ENCODE results near the gene ELMO1. TPM values are rescaled to one million over a fixed set of nuclear protein-coding genes. Genes with fewer than 3 reads are reported as not detected.

ELMO1 gene
- total RNA-seq, 1 experiment from 2014 or later: not detected

- Histone ChIP-seq H3K9ac (ENCODE audit: low read length) (no peak overlapping the region), H3K27me3 (ENCODE audit: low read length) (peaks cover 53% of the 10 kb centered on the region), H3K9me3 (ENCODE audit: low read length) (no peaks in the 10 kb centered on the region), H3K36me3 (ENCODE audit: low read depth, low read length) (no peaks in the 10 kb centered on the region), H3K4me2 (ENCODE audit: low read length) (no peak overlapping the region), H3K4me1 (ENCODE audit: insufficient read depth, low read length) (no peaks in the 10 kb centered on the region), H3K4me3 (ENCODE audit: low read length) (no peak overlapping the region), H2AFZ (ENCODE audit: low read length) (no peak overlapping the region), H3K27ac (ENCODE audit: low read length) (no peak overlapping the region), H3K79me2 (ENCODE audit: low read length) (no peaks in the 10 kb centered on the region), H4K20me1 (ENCODE audit: low read length) (no peaks in the 10 kb centered on the region), H3F3A (ENCODE audit: low read length, unreplicated experiment) (no peaks in the 10 kb centered on the region), H3K9me2 (replicated peaks; ENCODE audit: low read length) (no peaks in the 10 kb centered on the region)
- no TSS peak for BruUV-seq (replicated peaks)
- TF ChIP-seq EZH2 (IDR thresholded peaks at IDR 0.05; ENCODE audit: low read length, unreplicated experiment): no peak
- no peak for TF ChIP-seq EZH2phosphoT487 (IDR thresholded peaks at IDR 0.05; ENCODE audit: borderline replicate concordance, low read length)
- no peak for TF ChIP-seq CTCF (conservative IDR thresholded peaks at IDR 0.05; ENCODE audit: low read depth, low read length)
- ATAC-seq: no peak
- no peak for DNase-seq
- intact Hi-C loops (cut with micrococcal nuclease): no loop called here
- ChIA-PET CTCF (no interaction called here), POLR2A (ENCODE audit: unreplicated experiment) (no interaction called here)
Observed at GRCh38 chr7:36999626-37000485, 448.8 kb downstream of the ELMO1 start.

GRCh38 chr7:36995776-36996175 is 452.9 kb downstream of the ELMO1 start:
- no peak for ATAC-seq
- intact Hi-C loops (cut with micrococcal nuclease): no loop called here
- Histone ChIP-seq H3K9ac (ENCODE audit: low read length) (no peak overlapping the region), H3K9me2 (replicated peaks; ENCODE audit: low read length) (no peaks in the 10 kb centered on the region), H3K9me3 (ENCODE audit: low read length) (no peaks in the 10 kb centered on the region), H3K4me1 (ENCODE audit: insufficient read depth, low read length) (no peaks in the 10 kb centered on the region), H4K20me1 (ENCODE audit: low read length) (no peaks in the 10 kb centered on the region), H3K27ac (ENCODE audit: low read length) (no peak overlapping the region), H3F3A (ENCODE audit: low read length, unreplicated experiment) (no peaks in the 10 kb centered on the region), H3K27me3 (ENCODE audit: low read length) (peaks cover 22% of the 10 kb centered on the region), H3K36me3 (ENCODE audit: low read depth, low read length) (no peaks in the 10 kb centered on the region), H3K4me3 (ENCODE audit: low read length) (no peak overlapping the region), H3K4me2 (ENCODE audit: low read length) (no peak overlapping the region), H2AFZ (ENCODE audit: low read length) (no peak overlapping the region), H3K79me2 (ENCODE audit: low read length) (no peaks in the 10 kb centered on the region)
- DNase-seq: no peak
- CTCF ChIA-PET: no interaction called here
- POLR2A ChIA-PET (ENCODE audit: unreplicated experiment): no interaction called here
- no TSS peak for BruUV-seq (replicated peaks)
- no peak for TF ChIP-seq EZH2 (IDR thresholded peaks at IDR 0.05; ENCODE audit: low read length, unreplicated experiment)
- TF ChIP-seq CTCF (conservative IDR thresholded peaks at IDR 0.05; ENCODE audit: low read depth, low read length): no peak
- TF ChIP-seq EZH2phosphoT487 (IDR thresholded peaks at IDR 0.05; ENCODE audit: borderline replicate concordance, low read length): no peak

GRCh38 chr7:36994456-36995112 is 454.1 kb downstream of the ELMO1 start:
- Histone ChIP-seq H2AFZ (ENCODE audit: low read length) (no peak overlapping the region), H4K20me1 (ENCODE audit: low read length) (no peaks in the 10 kb centered on the region), H3K4me3 (ENCODE audit: low read length) (no peak overlapping the region), H3K4me1 (ENCODE audit: insufficient read depth, low read length) (no peaks in the 10 kb centered on the region), H3K9me2 (replicated peaks; ENCODE audit: low read length) (no peaks in the 10 kb centered on the region), H3K27ac (ENCODE audit: low read length) (no peak overlapping the region), H3K9ac (ENCODE audit: low read length) (no peak overlapping the region), H3K27me3 (ENCODE audit: low read length) (peaks cover 10% of the 10 kb centered on the region; the same call in 1 of the 2 replicates), H3K4me2 (ENCODE audit: low read length) (no peak overlapping the region), H3K79me2 (ENCODE audit: low read length) (no peaks in the 10 kb centered on the region), H3K9me3 (ENCODE audit: low read length) (no peaks in the 10 kb centered on the region), H3K36me3 (ENCODE audit: low read depth, low read length) (no peaks in the 10 kb centered on the region), H3F3A (ENCODE audit: low read length, unreplicated experiment) (no peaks in the 10 kb centered on the region)
- intact Hi-C loops (cut with micrococcal nuclease): no loop called here
- no TSS peak for BruUV-seq (replicated peaks)
- ATAC-seq: no peak
- CTCF ChIA-PET: no interaction called here
- no peak for DNase-seq
- POLR2A ChIA-PET (ENCODE audit: unreplicated experiment): no interaction called here
- TF ChIP-seq EZH2 (IDR thresholded peaks at IDR 0.05; ENCODE audit: low read length, unreplicated experiment) (no peak), CTCF (conservative IDR thresholded peaks at IDR 0.05; ENCODE audit: low read depth, low read length) (no peak), EZH2phosphoT487 (IDR thresholded peaks at IDR 0.05; ENCODE audit: borderline replicate concordance, low read length) (no peak)
